Measurements from ENCODE around the gene FAM217A.

Gene FAM217A

DNA sequence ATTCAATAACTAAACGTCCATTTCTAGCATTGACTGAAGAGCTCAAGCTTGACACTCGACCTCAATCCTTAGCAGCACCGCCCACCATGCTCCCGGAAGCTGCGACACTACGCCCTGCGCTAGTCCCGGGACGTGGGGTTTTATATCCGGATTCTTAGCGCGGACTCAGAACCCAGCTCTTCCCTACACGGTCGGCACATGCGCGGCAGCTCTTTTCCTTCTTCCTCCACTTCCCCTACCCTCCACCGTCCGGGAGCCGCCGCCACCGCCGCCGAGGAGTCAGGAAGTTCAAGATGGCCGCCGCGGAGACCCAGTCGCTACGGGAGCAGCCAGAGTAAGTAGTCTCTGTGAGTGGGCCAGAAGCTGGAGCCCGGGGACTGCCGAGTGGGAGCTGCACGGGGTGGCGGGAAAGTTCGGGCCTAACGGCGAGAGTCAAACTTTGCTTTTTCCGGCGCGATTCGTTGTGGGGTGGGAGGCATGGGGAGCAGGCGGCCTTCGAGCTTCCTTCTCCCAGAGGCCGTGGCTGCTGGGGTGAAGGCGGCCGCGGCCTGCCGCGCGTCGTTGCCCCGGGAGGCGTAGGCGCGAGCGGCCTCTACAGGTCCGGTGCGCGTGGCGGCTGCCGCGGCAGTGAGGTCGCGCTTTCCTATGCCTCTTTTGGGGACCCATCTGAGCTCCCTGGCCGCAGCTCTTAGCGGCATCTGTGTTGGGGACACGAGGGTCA is 57.6 kb downstream of the FAM217A start:
- peak; percentile 89 to 91 for DNase-seq

DNA sequence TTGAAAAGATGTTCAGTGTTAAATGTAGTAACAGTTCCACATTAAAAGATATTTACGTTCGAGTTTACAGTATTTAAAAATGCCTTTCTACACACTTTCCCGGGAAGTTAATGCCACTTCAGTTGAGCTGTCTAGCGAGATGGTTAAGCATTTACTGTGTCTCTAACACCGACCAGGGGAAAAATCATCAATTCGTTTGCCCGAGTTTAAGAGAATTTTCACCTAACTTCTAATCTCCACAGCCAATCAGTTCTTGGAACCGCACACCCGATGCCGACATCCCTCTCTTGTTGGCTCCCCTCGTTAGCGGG is 58.2 kb downstream of the FAM217A start:
- no peak for DNase-seq

DNA sequence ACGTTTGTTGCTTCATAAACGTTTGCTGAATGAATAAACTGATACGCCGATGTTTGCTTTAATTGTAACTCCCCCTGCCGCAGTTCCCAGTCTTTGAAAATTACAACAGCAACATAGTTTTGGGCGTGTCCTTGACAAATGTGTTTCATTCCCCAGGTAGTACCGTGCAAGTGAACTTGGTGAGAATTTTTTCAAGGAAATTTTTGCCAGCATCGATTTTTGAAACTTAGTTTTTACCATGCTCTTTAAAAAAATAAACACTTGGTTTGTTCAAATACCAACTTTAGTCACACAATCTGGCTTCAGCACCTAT is 60.1 kb downstream of the FAM217A start:
- DNase-seq = peak in 1 of 2 experiments; percentile 51

All from NCI-H1930 (cell line).